Keratinocyte (primary cell): Measurements from ENCODE around the gene GPR85. TPM values are rescaled to one million over a fixed set of nuclear protein-coding genes. Genes with fewer than 3 reads are reported as not detected.

ENCODE experiments used
- DNase-seq: peaks from one replicate; pipeline ENCODE4 v3.0.0-alpha.2; 2011; ENCODE audit warnings: low read depth, missing footprints, low spot score
- FAIRE-seq: peaks from 2 replicates; lab custom pipeline; 2011; peaks lifted over from hg19 to GRCh38; lab: Jason Lieb, UNC
- H2AFZ ChIP-seq: 2 replicates; pipeline ENCODE4 v1.6.0; 2012; ENCODE audit warnings: low read length, control low read depth, inconsistent platforms; ENCODE audit not compliant: control insufficient read depth
- H3K27ac ChIP-seq: 2 replicates; pipeline ENCODE4 v1.5.1; 2011; ENCODE audit warnings: low read length; ENCODE audit not compliant: control insufficient read depth, insufficient read depth
- H3K27me3 ChIP-seq: 3 replicates; pipeline ENCODE4 v1.6.0; 2011; ENCODE audit warnings: low read length; ENCODE audit not compliant: control insufficient read depth, insufficient read depth; ENCODE audit errors: extremely low read depth
- H3K36me3 ChIP-seq, 2 experiments: 2 replicates in 1 of 2; 3 replicates in 1 of 2; pipeline ENCODE4 v1.5.1; 2011; ENCODE audit warnings: low read length in 2 of 2, mild to moderate bottlenecking in 1 of 2; ENCODE audit not compliant: control insufficient read depth in 2 of 2, insufficient read depth in 2 of 2; ENCODE audit errors: extremely low read depth in 1 of 2
- H3K4me1 ChIP-seq: 3 replicates; pipeline ENCODE4 v1.5.1; 2011; ENCODE audit warnings: low read length; ENCODE audit not compliant: control insufficient read depth, insufficient read depth; ENCODE audit errors: extremely low read depth
- H3K4me2 ChIP-seq: 3 replicates; pipeline ENCODE4 v1.6.0; 2011; ENCODE audit warnings: low read depth, low read length; ENCODE audit not compliant: control insufficient read depth, insufficient read depth; ENCODE audit errors: extremely low read depth
- H3K4me3 ChIP-seq, 3 experiments: fragments of 200-600 bp in 1 of 3; sonication (generic) in 1 of 3; 2 replicates in 2 of 3; 3 replicates in 1 of 3; pipeline ENCODE4 v1.5.1; 2011 to 2016; ENCODE audit warnings: low read length in 3 of 3, mild to moderate bottlenecking in 3 of 3, control low read depth in 2 of 3, inconsistent platforms in 1 of 3, low read depth in 1 of 3, mixed read lengths in 1 of 3, mixed run types in 1 of 3, moderate library complexity in 1 of 3; ENCODE audit not compliant: control insufficient read depth in 2 of 3, insufficient read depth in 2 of 3; ENCODE audit errors: extremely low read depth in 1 of 3
- H3K79me2 ChIP-seq: 2 replicates; pipeline ENCODE4 v1.6.0; 2012; ENCODE audit warnings: low read length; ENCODE audit not compliant: control insufficient read depth, insufficient read depth
- H3K9ac ChIP-seq: 3 replicates; pipeline ENCODE4 v1.6.0; 2011; ENCODE audit warnings: low read length; ENCODE audit not compliant: control insufficient read depth, insufficient read depth; ENCODE audit errors: extremely low read depth
- H3K9me1 ChIP-seq: 3 replicates; pipeline ENCODE4 v1.6.0; 2011; ENCODE audit warnings: low read length; ENCODE audit not compliant: control insufficient read depth, insufficient read depth; ENCODE audit errors: extremely low read depth
- H3K9me3 ChIP-seq: 2 replicates; pipeline ENCODE4 v1.5.1; 2012; ENCODE audit warnings: low read depth, low read length; ENCODE audit not compliant: control insufficient read depth
- H4K20me1 ChIP-seq: 3 replicates; pipeline ENCODE4 v1.6.0; 2011; ENCODE audit warnings: low read length; ENCODE audit not compliant: control insufficient read depth, insufficient read depth; ENCODE audit errors: extremely low read depth
- CTCF ChIP-seq, 3 experiments: IDR thresholded peaks in 1 of 3; conservative IDR thresholded peaks in 1 of 3; optimal IDR thresholded peaks in 1 of 3; 2 replicates in 2 of 3; 3 replicates in 1 of 3; pipeline versions ENCODE3 to v1.5.1; 2011; ENCODE audit warnings: low read length in 3 of 3, mild to moderate bottlenecking in 3 of 3, moderate library complexity in 2 of 3, control low read depth in 1 of 3, inconsistent platforms in 1 of 3; ENCODE audit not compliant: insufficient read depth in 2 of 3; ENCODE audit errors: extremely low read depth in 1 of 3
- EZH2 ChIP-seq: IDR thresholded peaks from one replicate; pipeline ENCODE4 v1.6.1; 2012; ENCODE audit warnings: inconsistent platforms, mild to moderate bottlenecking, low read length, moderate library complexity
- dilution Hi-C: fragments of 300-500 bp; cut with MboI; formaldehyde crosslinking; loops from one replicate; pipeline ENCODE4 v1.7.0; 2020; ENCODE audit warnings: low sequenced_read_pairs; ENCODE audit not compliant: extremely low pct_ligation_motif_present
- polyA plus RNA-seq, 5 experiments: library from polyadenylated mRNA; depleted of rRNA in 3 of 5; stranded (reverse) in 3 of 5; stranded (forward) in 1 of 5; unstranded in 1 of 5; fragments of >200 nt; gene quantifications; 1 replicate in 1 of 5; 2 replicates in 3 of 5; 3 replicates in 1 of 5; pipeline versions ENCODE4 v1.2.1 to v1.2.3, GENCODE V29; 2011 to 2012; ENCODE audit warnings: missing spikeins in 2 of 5, low read depth in 1 of 5, low replicate concordance in 1 of 5

Gene GPR85
- polyA plus RNA-seq, 1 donor (not counting 4 experiments of a cell fraction or from before 2014, with no cell fraction given): 2.0 TPM

DNA sequence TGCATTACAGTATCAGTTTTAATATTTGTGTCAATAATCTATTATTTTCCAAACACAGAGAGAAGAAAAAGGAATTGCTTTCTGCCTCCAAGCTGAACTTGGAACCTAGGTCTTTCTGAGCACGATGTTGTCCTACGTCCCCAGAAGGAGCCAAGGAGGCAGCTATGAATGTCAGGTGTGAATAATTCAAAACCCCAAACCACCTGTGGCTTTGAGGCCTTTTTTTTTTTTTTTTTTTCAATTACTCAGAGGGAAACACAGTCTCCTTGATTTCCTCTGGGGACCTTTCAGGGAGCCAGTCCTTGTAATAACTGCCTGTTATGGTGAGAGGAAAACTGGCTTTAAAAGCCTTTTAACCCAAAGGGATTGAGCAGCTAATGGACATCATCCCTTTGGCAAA lies 8.3 kb downstream of the GPR85 start:
- no peaks in the 10 kb centered on the region for H3K79me2 ChIP-seq
- no peaks in the 10 kb centered on the region for H3K9me3 ChIP-seq
- dilution Hi-C loops: no loop called here
- no peaks in the 10 kb centered on the region for H3K36me3 ChIP-seq
- H3K4me1 ChIP-seq: no peaks in the 10 kb centered on the region
- H4K20me1 ChIP-seq: no peaks in the 10 kb centered on the region
- H3K9me1 ChIP-seq: no peaks in the 10 kb centered on the region
- no peak overlapping the region for H3K9ac ChIP-seq
- TF ChIP-seq EZH2: no peak
- no peak for TF ChIP-seq CTCF (optimal IDR thresholded peaks at IDR 0.05 in 1 of 3, IDR thresholded peaks at IDR 0.05 in 1 of 3, conservative IDR thresholded peaks at IDR 0.05 in 1 of 3; ENCODE audit: extremely low read depth in 1 of 3, insufficient read depth in 2 of 3, low read length in 3 of 3)
- FAIRE-seq: no peak
- H2AFZ ChIP-seq: no peak overlapping the region
- no peak overlapping the region for H3K4me2 ChIP-seq
- DNase-seq: no peak
- no peak overlapping the region for H3K27ac ChIP-seq
- H3K27me3 ChIP-seq: no peaks in the 10 kb centered on the region
- no peak overlapping the region for H3K4me3 ChIP-seq

- dilution Hi-C loops: no loop called here
- H3K27me3 ChIP-seq: no peaks in the 10 kb centered on the region
- no peaks in the 10 kb centered on the region for H4K20me1 ChIP-seq
- no peak overlapping the region for H2AFZ ChIP-seq
- H3K9me3 ChIP-seq: no peaks in the 10 kb centered on the region
- H3K36me3 ChIP-seq: no peaks in the 10 kb centered on the region
- FAIRE-seq (no peak), DNase-seq (no peak)
- H3K27ac ChIP-seq: no peak overlapping the region
- TF ChIP-seq CTCF (optimal IDR thresholded peaks at IDR 0.05 in 1 of 3, IDR thresholded peaks at IDR 0.05 in 1 of 3, conservative IDR thresholded peaks at IDR 0.05 in 1 of 3; ENCODE audit: extremely low read depth in 1 of 3, insufficient read depth in 2 of 3, low read length in 3 of 3) (no peak), EZH2 (no peak)
- no peaks in the 10 kb centered on the region for H3K9me1 ChIP-seq
- H3K4me1 ChIP-seq: no peaks in the 10 kb centered on the region
- H3K79me2 ChIP-seq: no peaks in the 10 kb centered on the region
- H3K9ac ChIP-seq: no peak overlapping the region
- no peak overlapping the region for H3K4me3 ChIP-seq
- no peak overlapping the region for H3K4me2 ChIP-seq
These were observed 9.9 kb downstream of the GPR85 start for GRCh38 chr7:113076703-113077102.
